C4-2B (cell line): ENCODE measurements around the gene CAAP1.
"Not testable (repeated sequence)": the region's sequence is repeated elsewhere in the genome, so short reads cannot be mapped to it uniquely, and the experiment has no call there.

Experiments
- ZFX ChIP-seq: fragments of 450-650 bp; IDR thresholded peaks from 2 replicates; pipeline ENCODE4 v1.6.1; 2017
- TF ChIP-seq, protein P1 (sequence below): fragments of 450-650 bp; conservative IDR thresholded peaks from 2 replicates; pipeline ENCODE4 v1.5.1; 2017; ENCODE audit warnings: mild to moderate bottlenecking

DNA sequence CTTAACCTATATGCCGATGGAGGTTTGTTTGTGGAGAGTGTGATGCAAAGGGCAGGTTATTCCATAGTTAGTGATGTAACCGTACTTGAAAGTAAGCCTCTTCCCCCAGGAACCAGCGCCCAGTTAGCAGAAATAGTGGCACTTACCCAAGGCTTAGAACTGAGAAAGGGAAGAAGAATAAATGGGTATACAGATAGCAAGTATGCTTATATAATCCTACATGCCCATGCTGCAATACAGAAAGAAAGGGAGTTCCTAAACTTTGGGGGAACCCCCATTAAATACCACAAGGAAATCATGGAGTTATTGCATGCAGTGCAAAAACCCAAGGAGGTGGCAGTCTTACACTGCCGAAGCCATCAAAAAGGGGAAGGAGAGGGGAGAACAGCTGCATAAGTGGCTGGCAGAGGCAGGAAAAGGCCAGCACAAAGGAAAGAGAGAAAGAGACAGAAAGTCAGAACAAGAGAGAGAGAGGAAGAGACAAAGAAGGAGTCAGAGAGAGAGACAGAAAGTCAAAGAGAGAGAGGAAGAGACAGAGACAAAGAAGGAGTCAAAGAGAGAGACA is 64.1 kb downstream of the CAAP1 start:
- not testable (repeated sequence) for TF ChIP-seq ZFX
- TF ChIP-seq, protein P1, sequence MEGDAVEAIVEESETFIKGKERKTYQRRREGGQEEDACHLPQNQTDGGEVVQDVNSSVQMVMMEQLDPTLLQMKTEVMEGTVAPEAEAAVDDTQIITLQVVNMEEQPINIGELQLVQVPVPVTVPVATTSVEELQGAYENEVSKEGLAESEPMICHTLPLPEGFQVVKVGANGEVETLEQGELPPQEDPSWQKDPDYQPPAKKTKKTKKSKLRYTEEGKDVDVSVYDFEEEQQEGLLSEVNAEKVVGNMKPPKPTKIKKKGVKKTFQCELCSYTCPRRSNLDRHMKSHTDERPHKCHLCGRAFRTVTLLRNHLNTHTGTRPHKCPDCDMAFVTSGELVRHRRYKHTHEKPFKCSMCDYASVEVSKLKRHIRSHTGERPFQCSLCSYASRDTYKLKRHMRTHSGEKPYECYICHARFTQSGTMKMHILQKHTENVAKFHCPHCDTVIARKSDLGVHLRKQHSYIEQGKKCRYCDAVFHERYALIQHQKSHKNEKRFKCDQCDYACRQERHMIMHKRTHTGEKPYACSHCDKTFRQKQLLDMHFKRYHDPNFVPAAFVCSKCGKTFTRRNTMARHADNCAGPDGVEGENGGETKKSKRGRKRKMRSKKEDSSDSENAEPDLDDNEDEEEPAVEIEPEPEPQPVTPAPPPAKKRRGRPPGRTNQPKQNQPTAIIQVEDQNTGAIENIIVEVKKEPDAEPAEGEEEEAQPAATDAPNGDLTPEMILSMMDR, result not testable (repeated sequence)
